Measurements from ENCODE around the gene BCKDHB.
"Not testable (repeated sequence)": the region's sequence is repeated elsewhere in the genome, so short reads cannot be mapped to it uniquely, and the experiment has no call there.

Gene BCKDHB

DNA sequence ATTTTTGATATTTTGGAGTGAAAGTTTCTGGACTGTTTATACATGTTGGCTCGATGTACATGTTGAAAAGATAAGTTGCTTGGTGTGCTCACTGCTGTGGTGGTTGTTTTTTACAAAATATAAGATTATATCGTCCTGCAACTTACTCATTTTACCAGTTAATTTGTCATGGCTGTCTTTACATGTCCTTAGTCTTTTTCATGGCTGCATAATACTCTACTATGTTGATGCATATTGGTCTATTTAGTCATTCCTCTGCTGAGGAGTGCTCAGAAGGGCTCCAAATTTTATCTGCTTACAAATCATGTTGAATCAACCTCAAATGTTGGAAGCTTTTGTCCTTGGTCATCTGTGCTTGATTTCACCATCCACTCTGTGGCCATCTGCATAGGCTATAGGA is 164.6 kb downstream of the BCKDHB start:
- no peak for DNase-seq

- no peak for DNase-seq
These were observed 166.5 kb downstream of the BCKDHB start for GRCh38 chr6:80272988-80273387.

DNA sequence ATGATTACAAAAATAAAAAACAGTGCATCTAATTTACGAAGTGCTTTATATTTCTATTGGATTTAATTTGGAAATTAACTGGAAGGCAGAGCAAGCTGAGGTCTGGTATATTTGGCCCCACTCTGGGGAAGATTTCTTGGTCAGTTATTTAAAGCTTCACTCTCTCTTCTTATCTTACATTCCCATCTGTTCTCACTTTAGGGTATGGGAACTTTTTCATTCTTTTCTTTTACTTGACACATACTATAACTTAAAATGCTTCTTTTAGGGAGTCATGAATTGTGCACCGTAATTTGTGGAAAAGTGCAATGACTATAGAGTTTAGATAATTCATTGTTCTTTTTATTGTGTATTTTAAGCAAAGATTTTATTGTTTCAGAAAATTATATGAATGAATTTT is 170.4 kb downstream of the BCKDHB start:
- no peak for DNase-seq

DNA sequence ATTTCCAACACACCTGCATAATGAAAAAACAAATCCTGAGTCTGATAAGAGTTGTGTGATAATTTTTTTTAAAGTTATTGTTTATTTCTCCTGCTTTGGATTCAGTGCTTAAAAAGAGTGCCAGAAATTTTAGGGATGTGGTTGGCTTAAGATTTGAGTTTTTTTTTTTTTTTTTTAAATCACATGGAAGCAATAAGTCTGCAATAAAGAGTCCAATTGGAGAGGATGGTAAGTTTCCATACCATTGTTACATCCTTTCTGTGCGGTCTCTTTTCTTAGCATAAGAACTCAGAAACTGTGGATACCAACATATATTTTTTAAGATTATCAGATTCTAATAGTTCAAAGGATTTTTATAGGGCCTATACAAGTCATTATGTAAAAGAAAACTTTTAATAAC is 171.0 kb downstream of the BCKDHB start:
- DNase-seq, result no peak

DNA sequence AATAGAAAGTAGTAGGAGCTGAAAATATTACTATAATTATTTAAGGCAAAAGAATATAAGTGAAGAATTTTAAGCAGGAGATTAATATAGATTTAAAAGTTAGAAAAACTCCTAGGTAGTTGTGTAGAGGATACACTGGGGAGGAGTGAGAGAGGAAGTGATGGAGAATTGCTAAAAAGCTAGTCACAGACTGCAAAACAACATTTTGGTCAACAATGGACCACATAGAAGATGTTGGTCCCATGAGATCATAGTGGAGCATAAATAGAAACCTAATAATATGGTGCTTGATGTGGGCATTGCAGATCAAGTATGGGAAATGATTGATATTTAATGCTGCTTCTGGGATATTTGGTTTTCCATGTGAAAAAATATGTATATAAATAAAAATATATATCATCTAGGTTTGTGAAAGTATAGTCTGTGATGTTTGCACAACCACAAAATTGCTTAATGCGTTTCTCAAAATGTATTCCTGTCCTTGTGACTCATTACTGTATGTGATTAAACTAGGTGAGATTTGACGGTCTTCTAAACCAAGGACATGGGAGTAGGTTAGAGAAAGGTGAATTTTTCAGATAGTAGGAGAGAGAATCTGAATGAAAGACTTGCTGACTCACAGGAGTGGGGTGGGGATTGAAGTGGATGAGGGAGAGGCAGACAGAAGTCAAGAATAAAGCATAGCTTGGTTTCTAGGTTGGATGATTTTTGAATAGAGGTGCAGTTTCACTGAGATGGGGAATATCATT is 174.0 kb downstream of the BCKDHB start:
- no peak for DNase-seq

DNA sequence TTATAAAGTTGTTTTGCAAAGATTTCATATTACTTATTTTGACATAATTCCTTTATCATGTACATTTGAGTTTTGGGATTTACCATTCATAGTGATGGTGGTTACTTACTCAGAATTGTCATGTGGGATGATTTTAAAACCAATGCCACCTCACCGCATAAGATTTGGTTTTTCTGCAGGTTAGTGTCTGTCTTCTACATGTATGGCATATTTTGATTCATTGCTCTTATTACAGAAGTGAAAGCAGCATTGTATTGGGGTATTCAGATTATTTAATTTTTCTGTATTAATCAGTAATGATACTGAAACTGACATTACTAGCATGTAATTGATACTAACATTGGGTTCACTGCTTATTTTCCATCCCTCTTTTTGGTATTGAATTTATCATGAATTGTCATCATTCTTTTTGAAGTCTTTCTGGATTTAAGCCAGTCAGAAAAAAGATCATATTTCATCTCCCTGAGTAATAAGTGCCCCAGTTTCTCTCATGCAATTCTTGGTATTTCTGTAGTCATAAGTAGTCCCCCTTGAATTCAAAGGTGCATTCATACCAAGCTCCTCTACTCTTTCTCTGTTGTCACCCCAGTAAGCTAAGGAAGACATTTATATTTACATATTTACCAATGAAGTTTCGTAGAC is 176.6 kb downstream of the BCKDHB start:
- no peak for DNase-seq

GRCh38 chr6:80287112-80287511 is 180.6 kb downstream of the BCKDHB start:
- DNase-seq, result no peak

DNA sequence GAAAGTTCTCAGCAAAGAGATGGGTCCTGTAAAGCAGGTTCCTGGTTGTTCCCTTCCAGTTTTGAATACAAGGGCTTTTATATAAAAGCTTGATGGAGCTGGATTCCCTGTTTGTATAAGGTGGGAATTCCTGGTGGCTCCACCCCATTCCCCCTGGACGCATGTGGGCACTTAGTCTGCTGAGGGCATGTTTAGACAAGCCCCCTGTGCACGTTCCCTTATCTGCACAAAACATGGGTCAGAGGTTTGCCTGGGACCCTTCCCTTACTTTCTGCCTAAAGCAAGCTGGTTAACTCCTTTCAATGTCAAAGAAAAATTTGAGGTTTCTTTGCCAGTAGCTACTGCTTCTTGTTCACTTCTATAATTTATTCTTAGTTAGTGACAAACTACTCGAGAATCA is 181.1 kb downstream of the BCKDHB start:
- DNase-seq, result no peak

DNA sequence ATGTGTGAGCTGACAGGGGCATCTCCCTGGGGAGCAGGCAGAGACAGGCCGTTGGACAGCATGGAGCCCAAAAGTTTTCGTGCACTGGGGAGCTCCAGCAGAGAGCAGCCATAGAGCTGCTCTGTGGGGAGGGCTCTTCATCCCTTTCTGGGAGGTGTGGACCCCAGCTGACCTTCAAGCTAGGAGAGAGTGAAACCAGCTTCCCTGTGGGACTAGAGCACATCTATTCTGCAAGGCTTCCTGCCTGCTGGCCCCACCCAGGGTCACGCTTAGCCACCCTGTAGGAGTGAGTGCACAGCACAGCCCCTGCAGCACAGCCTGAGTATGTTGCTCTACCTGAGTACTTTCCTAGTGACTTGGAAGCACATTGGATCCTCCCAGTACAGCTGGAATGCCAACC is 183.3 kb downstream of the BCKDHB start:
- DNase-seq, result no peak

DNA sequence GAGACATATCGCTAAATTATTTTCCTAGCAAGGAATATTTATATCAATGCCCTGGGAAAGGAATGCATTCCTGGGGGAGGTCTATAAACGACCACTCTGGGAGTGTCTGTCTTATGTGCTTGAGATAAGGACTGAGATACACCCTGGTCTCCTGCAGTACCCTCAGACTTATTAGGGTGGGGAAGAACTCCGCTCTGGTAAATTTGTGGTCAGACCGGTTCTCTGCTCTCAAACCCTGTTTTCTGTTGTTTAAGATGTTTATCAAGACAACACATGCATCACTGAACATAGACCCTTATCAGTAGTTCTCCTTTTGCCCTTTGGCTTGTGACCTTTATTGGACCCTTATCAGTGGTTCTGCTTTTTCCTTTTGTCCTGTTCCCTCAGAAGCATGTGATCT is 188.1 kb downstream of the BCKDHB start:
- not testable (repeated sequence) for DNase-seq

DNA sequence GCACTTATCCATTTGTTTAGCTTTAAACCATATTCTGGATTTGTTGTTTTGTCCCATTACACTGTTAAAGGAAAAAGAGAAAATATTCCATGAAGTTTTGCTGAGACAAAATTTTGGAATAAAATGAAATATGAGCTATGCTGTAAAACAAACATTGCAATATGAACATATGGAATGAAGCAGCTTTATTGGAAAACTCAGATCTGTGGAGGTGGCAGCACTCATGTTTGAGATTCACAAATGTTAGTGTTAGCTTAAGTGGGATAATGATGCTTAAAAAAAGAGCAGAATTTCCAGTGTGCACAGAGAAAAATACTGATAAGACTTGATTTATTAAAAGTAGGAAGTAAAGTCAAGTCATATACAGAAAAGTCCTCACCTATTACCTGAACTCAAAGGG is 196.2 kb downstream of the BCKDHB start:
- no peak for DNase-seq

- no peak for DNase-seq
These were observed 197.5 kb downstream of the BCKDHB start for GRCh38 chr6:80304014-80304413.

GRCh38 chr6:80314531-80314930 is 208.1 kb downstream of the BCKDHB start:
- DNase-seq, result no peak

DNA sequence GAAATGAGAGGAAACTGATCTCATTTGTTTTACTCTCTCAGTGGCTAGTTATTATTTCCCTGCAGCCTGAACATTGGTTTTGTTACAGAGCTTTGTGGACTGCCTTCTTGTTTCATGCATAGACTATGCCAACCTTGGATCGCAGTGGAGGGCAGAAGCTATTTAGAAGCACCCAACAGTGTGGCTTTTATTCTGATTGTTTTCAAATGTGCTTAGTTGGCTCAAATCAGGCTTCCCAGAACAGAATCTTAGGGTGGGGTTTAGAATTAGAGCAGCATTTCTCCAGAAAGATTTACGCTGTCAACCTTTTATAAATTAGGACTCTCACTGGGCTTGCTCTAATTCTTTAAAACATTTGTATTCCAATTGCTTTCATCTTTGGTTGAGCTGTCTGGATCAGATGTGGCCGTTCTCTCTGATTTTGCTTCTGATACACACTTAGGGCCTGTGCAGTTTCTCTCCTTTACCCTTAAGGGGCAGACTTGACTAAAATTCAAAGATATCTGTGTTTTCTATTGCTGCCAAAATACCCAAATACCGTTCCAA is 210.3 kb downstream of the BCKDHB start:
- DNase-seq, result no peak

GRCh38 chr6:80319196-80319595 is 212.7 kb downstream of the BCKDHB start:
- DNase-seq, result no peak

DNA sequence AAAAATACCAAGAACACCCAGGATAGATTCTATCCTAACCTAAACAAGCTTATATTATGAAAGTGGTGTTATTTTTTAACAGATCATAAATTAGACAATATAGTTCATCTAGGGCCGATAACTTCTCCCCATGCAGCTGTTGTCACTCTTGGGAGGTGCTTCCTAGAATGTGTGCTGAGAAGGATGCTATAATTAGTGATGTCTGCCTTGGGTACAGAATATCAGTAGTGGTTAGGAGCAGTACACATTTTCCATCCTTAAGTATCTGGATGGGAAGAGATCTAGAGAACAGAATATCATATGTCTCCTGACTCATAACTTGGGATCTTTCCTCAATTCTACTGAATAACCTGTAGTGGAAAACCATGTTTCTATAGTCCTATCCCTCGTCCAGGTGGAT is 214.5 kb downstream of the BCKDHB start:
- no peak for DNase-seq

DNA sequence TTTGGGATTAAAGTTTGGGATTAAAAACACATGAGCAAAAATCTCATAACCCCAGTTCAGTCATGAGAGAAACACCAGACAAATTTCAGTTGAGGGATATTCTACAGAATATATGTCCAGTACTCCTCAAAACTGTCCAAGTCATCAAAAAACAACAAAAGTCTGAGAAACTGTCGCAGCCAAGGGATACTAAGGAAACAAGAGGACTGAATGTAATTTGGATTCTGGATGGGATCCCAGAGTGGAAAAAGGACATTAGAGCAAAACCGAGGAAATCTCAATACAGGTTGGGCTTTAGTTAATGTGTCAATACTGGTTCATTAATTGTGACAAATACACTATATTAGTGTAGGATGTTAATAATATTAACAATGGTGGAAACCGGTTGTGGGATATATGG is 219.3 kb downstream of the BCKDHB start:
- no peak for DNase-seq

DNA sequence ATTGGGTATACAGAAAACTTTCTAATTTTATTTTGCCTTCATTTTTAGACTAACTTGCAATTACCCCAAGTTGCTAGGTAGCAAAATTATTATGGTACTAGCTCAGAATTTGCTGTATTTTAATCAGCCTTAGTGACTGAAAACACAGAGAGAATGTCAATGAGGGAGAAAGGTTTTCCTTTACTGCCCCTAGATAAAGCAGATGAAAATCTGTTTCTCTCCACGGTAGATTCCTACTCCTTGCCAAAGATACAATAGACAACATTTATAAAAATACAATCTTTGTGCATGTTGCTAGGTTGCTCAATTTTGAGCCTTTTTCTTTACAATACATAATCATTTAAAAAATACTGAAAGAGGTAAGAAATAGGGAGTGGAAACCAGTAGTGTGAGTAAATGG is 222.2 kb downstream of the BCKDHB start:
- no peak for DNase-seq

GRCh38 chr6:80329496-80329895 is 223.0 kb downstream of the BCKDHB start:
- no peak for DNase-seq

GRCh38 chr6:80330961-80331360 is 224.5 kb downstream of the BCKDHB start:
- no peak for DNase-seq

GRCh38 chr6:80331522-80331921 is 225.1 kb downstream of the BCKDHB start:
- peak; percentile 26 for DNase-seq

- no peak for DNase-seq
These were observed 225.5 kb downstream of the BCKDHB start for GRCh38 chr6:80331974-80332373.

- DNase-seq, result no peak
These were observed 226.9 kb downstream of the BCKDHB start for GRCh38 chr6:80333342-80333741.

GRCh38 chr6:80335121-80335531 is 228.7 kb downstream of the BCKDHB start:
- no peak for DNase-seq

DNA sequence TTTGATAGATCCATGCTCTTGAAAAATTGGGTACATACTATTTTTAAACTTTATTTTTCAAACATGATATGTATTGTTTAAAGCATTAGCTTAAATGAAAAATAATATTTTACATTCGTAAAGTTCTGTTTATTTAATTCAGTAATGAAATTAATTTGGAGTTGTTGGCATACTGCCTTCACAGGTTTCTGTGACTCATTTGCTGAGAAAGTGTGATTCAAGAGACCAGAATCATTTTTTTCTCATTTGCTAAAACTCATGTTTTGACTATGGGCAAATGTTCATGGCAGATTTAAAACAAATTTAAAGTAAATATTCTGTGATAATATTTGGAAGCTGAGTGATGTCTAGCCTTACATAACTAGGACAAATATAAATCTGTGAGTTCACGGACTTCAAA is 230.4 kb downstream of the BCKDHB start:
- DNase-seq, result no peak
